ENCODE results near the gene SIVA1. TPM values are rescaled to one million over a fixed set of nuclear protein-coding genes. Genes with fewer than 3 reads are reported as not detected.
"Not testable (repeated sequence)": the region's sequence is repeated elsewhere in the genome, so short reads cannot be mapped to it uniquely, and the experiment has no call there.

SIVA1 gene
- total RNA-seq, 1 donor from 2014 or later: 47.9 TPM

DNA sequence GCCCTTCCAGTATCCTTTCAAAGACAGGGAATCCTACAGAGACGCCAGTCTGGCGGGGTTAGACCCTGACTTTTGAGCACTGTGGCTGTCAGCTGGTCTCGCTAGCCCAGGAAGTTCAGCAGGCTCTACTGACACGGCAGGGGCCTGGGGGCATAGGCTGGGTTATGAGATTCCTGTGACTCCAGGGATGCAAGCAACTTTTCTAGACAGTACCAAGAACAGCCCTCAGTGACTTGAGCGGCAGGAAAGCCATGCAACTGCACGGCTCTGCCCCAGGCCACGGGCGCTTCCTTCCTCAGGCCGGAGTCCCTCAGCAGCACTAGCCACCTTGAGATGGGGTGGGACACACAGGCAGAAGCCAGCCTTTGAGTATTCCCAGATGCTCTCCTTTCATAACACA, 5.1 kb upstream of the SIVA1 start:
- ChIA-PET POLR2A (no interaction called here), CTCF (no interaction called here)
- TF ChIP-seq CTCF (IDR thresholded peaks at IDR 0.05): no peak
- DNase-seq (no peak), ATAC-seq (ENCODE audit: low read depth) (no peak)
- H3K27me3 Mint-ChIP-seq: no peaks in the 10 kb centered on the region
- no peak overlapping the region for H3K4me3 Mint-ChIP-seq
- H3K27ac Mint-ChIP-seq: no peak overlapping the region
- peaks cover 14% of the 10 kb centered on the region for H3K4me1 Mint-ChIP-seq
- no peaks in the 10 kb centered on the region for H3K9me3 Mint-ChIP-seq
- H3K36me3 Mint-ChIP-seq (ENCODE audit: low read depth): peaks cover 2% of the 10 kb centered on the region
- intact Hi-C loops (cut with micrococcal nuclease): no loop called here

DNA sequence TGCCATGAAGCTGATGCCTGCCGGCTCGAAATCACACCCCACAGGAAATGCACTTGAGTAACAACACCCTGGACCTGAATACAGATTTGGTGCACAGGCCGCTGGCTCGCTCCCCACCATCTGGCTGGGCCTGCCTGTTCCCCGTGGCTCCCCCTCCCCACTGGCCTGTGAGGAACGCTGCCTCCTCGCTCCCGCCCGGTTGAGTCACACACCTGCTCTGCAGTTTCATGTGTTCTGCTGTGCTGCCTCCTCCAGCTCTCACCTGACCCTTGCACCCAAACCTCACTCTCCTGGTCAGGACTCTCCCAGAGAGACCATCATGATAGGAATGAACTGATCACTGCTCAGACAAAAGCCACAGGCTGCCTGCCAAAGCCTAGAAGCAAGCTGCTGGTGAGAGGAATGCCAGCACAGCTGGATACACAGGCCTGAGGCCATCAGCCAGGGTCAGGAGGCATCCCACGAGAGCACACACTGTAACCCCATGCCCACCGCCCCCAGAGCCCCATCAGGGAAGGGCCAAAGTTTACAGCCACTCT, 3.8 kb upstream of the SIVA1 start:
- CTCF ChIA-PET: interaction anchor here (1.1 kb wide), 1 partner anchor 19 kb away, joined by 3 read pairs; no protein-coding TSS in a partner anchor
- no peak overlapping the region for H3K4me3 Mint-ChIP-seq
- H3K27ac Mint-ChIP-seq: no peak overlapping the region
- no peaks in the 10 kb centered on the region for H3K27me3 Mint-ChIP-seq
- TF ChIP-seq CTCF (IDR thresholded peaks at IDR 0.05): no peak
- H3K9me3 Mint-ChIP-seq: no peaks in the 10 kb centered on the region
- no peak for DNase-seq
- intact Hi-C loops (cut with micrococcal nuclease): no loop called here
- H3K4me1 Mint-ChIP-seq: peaks cover 24% of the 10 kb centered on the region
- H3K36me3 Mint-ChIP-seq (ENCODE audit: low read depth): peaks cover 3% of the 10 kb centered on the region
- no peak for ATAC-seq (ENCODE audit: low read depth)
- POLR2A ChIA-PET: no interaction called here

- DNase-seq: no peak
- Mint-ChIP-seq H3K4me1 (peaks cover 34% of the 10 kb centered on the region), H3K36me3 (ENCODE audit: low read depth) (peaks cover 9% of the 10 kb centered on the region), H3K4me3 (no peak overlapping the region), H3K9me3 (no peaks in the 10 kb centered on the region), H3K27ac (no peak overlapping the region), H3K27me3 (no peaks in the 10 kb centered on the region)
- intact Hi-C loops (cut with micrococcal nuclease): no loop called here
- CTCF ChIA-PET: no interaction called here
- POLR2A ChIA-PET: no interaction called here
- TF ChIP-seq CTCF (IDR thresholded peaks at IDR 0.05): no peak
- ATAC-seq (ENCODE audit: low read depth): no peak
Observed at GRCh38 chr14:104750056-104750752, 2.7 kb upstream of the SIVA1 start.

DNA sequence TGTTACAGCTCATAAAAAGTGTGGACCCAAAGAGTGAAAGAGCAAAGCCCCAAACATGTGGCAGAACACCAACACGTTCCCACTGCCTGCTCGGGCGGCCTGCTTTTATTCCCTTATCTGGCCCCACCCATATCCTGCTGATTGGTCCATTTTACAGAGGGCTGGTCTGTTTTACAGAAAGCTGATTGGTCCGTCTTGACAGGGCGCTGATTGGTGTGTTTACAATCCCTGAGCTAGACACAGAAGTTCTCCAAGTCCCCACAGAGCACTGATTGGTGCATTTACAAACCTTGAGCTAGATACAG, 2.2 kb upstream of the SIVA1 start:
- ATAC-seq (ENCODE audit: low read depth); H3K9me3 Mint-ChIP-seq; H3K27me3 Mint-ChIP-seq; DNase-seq; intact Hi-C loops (cut with micrococcal nuclease); H3K4me3 Mint-ChIP-seq; CTCF ChIA-PET; H3K27ac Mint-ChIP-seq; POLR2A ChIA-PET: not testable (repeated sequence)
- Mint-ChIP-seq H3K4me1 (peaks cover 36% of the 10 kb centered on the region), H3K36me3 (ENCODE audit: low read depth) (peaks cover 14% of the 10 kb centered on the region)

- no peak for TF ChIP-seq CTCF (IDR thresholded peaks at IDR 0.05)
- POLR2A ChIA-PET: interaction anchor here (0.5 to 1.8 kb wide), 12 partner anchors 24 to 1061 kb away, joined by 3 to 14 read pairs (median 4); partner anchors contain the start of genes CDCA4, GPR132 and ZBTB42
- ATAC-seq (ENCODE audit: low read depth): no peak
Observed at GRCh38 chr14:104751539-104752422, 1.2 kb upstream of the SIVA1 start.

More at GRCh38 chr14:104751539-104752422, 1.2 kb upstream of the SIVA1 start:
- no peaks in the 10 kb centered on the region for H3K27me3 Mint-ChIP-seq
- peak; percentile 34 for DNase-seq
- peak overlapping the region; percentile 88 for H3K4me3 Mint-ChIP-seq
- intact Hi-C loops (cut with micrococcal nuclease): loop anchor here (1.0 to 2.0 kb wide), 7 partner anchors 27 to 739 kb away; partner anchors contain the start of genes ADSS1, CDCA4, INF2 and TEDC1
- no peaks in the 10 kb centered on the region for H3K9me3 Mint-ChIP-seq
- H3K27ac Mint-ChIP-seq: peak overlapping the region; percentile 84
- H3K36me3 Mint-ChIP-seq (ENCODE audit: low read depth): peaks cover 24% of the 10 kb centered on the region
- CTCF ChIA-PET: interaction anchor here (1.0 to 4.0 kb wide), 5 partner anchors 16 to 86 kb away, joined by 4 to 27 read pairs (median 8); partner anchors contain the start of gene ADSS1
- H3K4me1 Mint-ChIP-seq: peaks cover 34% of the 10 kb centered on the region
